ENCODE results near the gene LMO2.

Gene LMO2

GRCh38 chr11:33913991-33914390, 22.1 kb upstream of the LMO2 start:
- no peak for DNase-seq (ENCODE audit: low read depth)

GRCh38 chr11:33912405-33913361, 20.8 kb upstream of the LMO2 start:
- no peak for DNase-seq (ENCODE audit: low read depth)

- no peak for DNase-seq (ENCODE audit: low read depth)
Observed at GRCh38 chr11:33910958-33911339, 19.1 kb upstream of the LMO2 start.

- DNase-seq (ENCODE audit: low read depth): no peak
Observed at GRCh38 chr11:33910296-33910957, 18.6 kb upstream of the LMO2 start.

- no peak for DNase-seq (ENCODE audit: low read depth)
Observed at GRCh38 chr11:33909552-33909951, 17.7 kb upstream of the LMO2 start.

GRCh38 chr11:33909150-33909549, 17.3 kb upstream of the LMO2 start:
- DNase-seq (ENCODE audit: low read depth): no peak

GRCh38 chr11:33907421-33907820, 15.5 kb upstream of the LMO2 start:
- no peak for DNase-seq (ENCODE audit: low read depth)

- no peak for DNase-seq (ENCODE audit: low read depth)
Observed at GRCh38 chr11:33906484-33907186, 14.8 kb upstream of the LMO2 start.

GRCh38 chr11:33904102-33904501, 12.2 kb upstream of the LMO2 start:
- no peak for DNase-seq (ENCODE audit: low read depth)

GRCh38 chr11:33900159-33900840, 8.4 kb upstream of the LMO2 start:
- no peak for DNase-seq (ENCODE audit: low read depth)

GRCh38 chr11:33899400-33900037, 7.6 kb upstream of the LMO2 start:
- DNase-seq (ENCODE audit: low read depth): no peak

GRCh38 chr11:33898957-33899356, 7.1 kb upstream of the LMO2 start:
- DNase-seq (ENCODE audit: low read depth): no peak

- no peak for DNase-seq (ENCODE audit: low read depth)
Observed at GRCh38 chr11:33897761-33898375, 6.0 kb upstream of the LMO2 start.

GRCh38 chr11:33896911-33897310, 5.0 kb upstream of the LMO2 start:
- no peak for DNase-seq (ENCODE audit: low read depth)

GRCh38 chr11:33895752-33896137, 3.9 kb upstream of the LMO2 start:
- DNase-seq (ENCODE audit: low read depth): no peak

- DNase-seq (ENCODE audit: low read depth): no peak
Observed at GRCh38 chr11:33894398-33894746, 2.5 kb upstream of the LMO2 start.

- DNase-seq (ENCODE audit: low read depth): peak; percentile 27
Observed at GRCh38 chr11:33893711-33894397, 2.0 kb upstream of the LMO2 start.

GRCh38 chr11:33892906-33893594, 1.2 kb upstream of the LMO2 start:
- DNase-seq (ENCODE audit: low read depth): no peak

GRCh38 chr11:33889821-33890378, 2.0 kb downstream of the LMO2 start:
- DNase-seq (ENCODE audit: low read depth): no peak

- DNase-seq (ENCODE audit: low read depth): no peak
Observed at GRCh38 chr11:33889296-33889695, 2.6 kb downstream of the LMO2 start.

Measured in stimulated activated CD8-positive, alpha-beta memory T cell treated with anti-CD3 and anti-CD28 coated beads, Interleukin-12 subunit alpha, Interleukin-12 subunit beta, amount 100 ng/mL, for 1 hour (primary cell).